A549 (cell line): ENCODE data around the gene TMEM272.

Source experiments
- FOSL2 ChIP-seq, 2 experiments: fragments of 450-650 bp in 1 of 2; fragments of >200 bp in 1 of 2; sonication (Bioruptor Twin) in 1 of 2; formaldehyde crosslinking; IDR thresholded peaks; 2 replicates each; pipeline versions ENCODE4 v1.5.0 to v1.6.1; 2016 to 2020; ENCODE audit warnings: mild to moderate bottlenecking in 1 of 2, moderate library complexity in 1 of 2
- MAX ChIP-seq: IDR thresholded peaks from 2 replicates; pipeline ENCODE4 v1.6.1; 2012
- NFE2L2 ChIP-seq: fragments of 150-350 bp; conservative IDR thresholded peaks from 2 replicates; pipeline ENCODE4 v1.6.1; 2014; ENCODE audit warnings: low read length
- TF ChIP-seq, protein P1 (sequence below): fragments of >200 bp; sonication (Bioruptor Twin); formaldehyde crosslinking; IDR thresholded peaks from 3 replicates; pipeline ENCODE4 v1.5.1; 2016

GRCh38 chr13:51846756-51847155, 1.8 kb upstream of the TMEM272 start:
- TF ChIP-seq, protein P1, sequence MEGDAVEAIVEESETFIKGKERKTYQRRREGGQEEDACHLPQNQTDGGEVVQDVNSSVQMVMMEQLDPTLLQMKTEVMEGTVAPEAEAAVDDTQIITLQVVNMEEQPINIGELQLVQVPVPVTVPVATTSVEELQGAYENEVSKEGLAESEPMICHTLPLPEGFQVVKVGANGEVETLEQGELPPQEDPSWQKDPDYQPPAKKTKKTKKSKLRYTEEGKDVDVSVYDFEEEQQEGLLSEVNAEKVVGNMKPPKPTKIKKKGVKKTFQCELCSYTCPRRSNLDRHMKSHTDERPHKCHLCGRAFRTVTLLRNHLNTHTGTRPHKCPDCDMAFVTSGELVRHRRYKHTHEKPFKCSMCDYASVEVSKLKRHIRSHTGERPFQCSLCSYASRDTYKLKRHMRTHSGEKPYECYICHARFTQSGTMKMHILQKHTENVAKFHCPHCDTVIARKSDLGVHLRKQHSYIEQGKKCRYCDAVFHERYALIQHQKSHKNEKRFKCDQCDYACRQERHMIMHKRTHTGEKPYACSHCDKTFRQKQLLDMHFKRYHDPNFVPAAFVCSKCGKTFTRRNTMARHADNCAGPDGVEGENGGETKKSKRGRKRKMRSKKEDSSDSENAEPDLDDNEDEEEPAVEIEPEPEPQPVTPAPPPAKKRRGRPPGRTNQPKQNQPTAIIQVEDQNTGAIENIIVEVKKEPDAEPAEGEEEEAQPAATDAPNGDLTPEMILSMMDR: no peak
- TF ChIP-seq FOSL2 (IDR thresholded peaks at IDR 0.05) (no peak), FOSL2 (CRISPR knock-in tag; IDR thresholded peaks at IDR 0.05) (no peak), MAX (no peak), NFE2L2 (no peak)
